HG02981 (cell line): ENCODE results near the gene IMMP2L.
"Not testable (repeated sequence)": the region's sequence is repeated elsewhere in the genome, so short reads cannot be mapped to it uniquely, and the experiment has no call there.

Experiments
- ATAC-seq: cut with Tn5 transposase; IDR thresholded peaks from one replicate; pipeline ENCODE4 v1.9.1; 2021; ENCODE audit warnings: mild to moderate bottlenecking, moderate library complexity; ENCODE audit not compliant: unreplicated experiment

The IMMP2L gene

GRCh38 chr7:110685899-110686298 lies 876.4 kb downstream of the IMMP2L start:
- ATAC-seq = no peak

- ATAC-seq = no peak
Observed at GRCh38 chr7:110681941-110682340, 880.4 kb downstream of the IMMP2L start.

GRCh38 chr7:110677405-110677804 lies 884.9 kb downstream of the IMMP2L start:
- ATAC-seq = no peak

DNA sequence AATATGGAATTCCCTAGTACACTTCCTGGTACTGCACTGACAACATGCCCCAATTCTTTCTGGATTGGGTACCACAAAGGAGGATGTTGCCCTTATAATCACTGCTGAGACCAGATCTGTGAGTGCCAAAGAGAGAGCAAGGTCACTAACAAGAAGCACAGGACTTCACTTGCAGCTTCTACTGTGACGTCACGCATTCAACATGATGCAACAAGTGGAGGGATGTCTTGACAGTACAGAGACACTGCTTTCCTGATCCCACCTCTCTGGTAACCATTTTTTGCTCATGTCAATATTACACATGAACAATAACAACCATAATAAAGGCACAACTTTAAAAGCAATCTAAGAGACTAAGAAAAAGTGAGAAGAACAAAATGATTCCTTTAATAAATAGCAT lies 885.5 kb downstream of the IMMP2L start:
- no peak for ATAC-seq

DNA sequence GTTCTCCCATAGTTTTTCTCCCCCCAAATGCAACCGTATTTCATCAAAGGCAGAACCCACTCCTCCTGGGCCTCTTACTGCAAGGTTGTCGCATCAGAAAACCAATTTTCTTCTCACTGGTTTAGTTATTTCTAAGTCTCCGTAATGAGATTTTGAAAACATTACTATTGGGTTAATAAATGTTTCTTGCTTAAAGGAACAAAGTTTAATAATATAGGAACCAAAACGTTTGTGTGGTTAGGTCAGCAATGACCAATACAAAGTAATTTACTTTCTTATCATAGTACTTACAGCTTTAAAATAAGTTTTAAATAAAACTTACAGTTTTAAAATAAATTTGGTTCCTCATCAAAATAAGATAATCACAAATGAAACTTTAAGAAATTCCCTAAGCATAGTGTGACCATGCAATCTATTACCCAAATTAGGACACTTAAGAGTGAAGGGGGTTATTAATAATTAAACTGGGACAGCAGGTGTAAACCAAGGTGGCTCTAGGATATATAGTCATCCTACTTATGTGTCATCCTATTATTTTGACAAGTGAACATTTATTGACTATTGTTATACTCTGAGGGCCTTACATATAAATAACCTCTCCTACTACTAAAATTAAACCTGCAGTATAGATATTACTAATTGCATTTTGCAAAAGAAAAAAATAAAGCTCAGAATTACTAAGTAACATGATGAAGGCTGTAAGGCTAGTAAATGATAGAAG lies 886.7 kb downstream of the IMMP2L start:
- ATAC-seq = peak; percentile 59

- ATAC-seq = no peak
Observed at GRCh38 chr7:110673148-110673547, 889.1 kb downstream of the IMMP2L start.

DNA sequence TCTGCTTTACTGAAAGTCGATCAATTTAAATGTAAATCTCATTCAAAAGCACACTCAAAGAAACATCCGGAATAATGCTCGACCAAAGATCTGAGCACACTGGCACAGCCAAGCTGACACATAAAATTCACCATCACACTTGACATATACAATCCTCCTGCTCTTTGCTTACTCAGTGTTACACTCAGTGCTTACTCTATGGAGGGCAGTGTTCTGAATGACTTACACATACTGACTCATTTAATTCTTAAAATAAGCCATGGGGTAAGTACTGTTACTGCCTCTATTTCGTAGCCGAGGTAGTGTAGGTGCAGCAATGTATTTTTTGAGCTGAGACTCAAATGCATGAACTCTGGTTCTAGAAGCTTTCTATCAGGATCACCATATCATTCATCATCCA lies 892.9 kb downstream of the IMMP2L start:
- ATAC-seq = no peak

DNA sequence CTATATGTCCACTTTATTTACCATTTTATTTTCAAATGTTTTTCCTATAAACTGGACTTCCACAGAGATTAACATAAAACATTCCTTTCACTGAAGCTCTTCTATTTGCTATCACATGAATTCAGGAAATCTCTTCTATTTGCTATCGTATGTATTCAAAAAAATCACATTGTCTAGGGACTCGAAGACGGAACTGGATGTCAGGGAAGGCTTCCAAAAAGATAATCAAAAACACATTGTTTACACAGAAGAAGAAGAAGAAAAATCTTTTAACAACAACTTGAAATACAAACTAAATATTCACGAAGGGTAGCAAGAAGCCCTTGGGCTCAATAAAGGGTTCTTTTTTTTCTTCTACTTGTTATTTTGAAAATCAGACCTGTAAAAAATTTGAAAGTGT lies 897.5 kb downstream of the IMMP2L start:
- ATAC-seq = no peak

DNA sequence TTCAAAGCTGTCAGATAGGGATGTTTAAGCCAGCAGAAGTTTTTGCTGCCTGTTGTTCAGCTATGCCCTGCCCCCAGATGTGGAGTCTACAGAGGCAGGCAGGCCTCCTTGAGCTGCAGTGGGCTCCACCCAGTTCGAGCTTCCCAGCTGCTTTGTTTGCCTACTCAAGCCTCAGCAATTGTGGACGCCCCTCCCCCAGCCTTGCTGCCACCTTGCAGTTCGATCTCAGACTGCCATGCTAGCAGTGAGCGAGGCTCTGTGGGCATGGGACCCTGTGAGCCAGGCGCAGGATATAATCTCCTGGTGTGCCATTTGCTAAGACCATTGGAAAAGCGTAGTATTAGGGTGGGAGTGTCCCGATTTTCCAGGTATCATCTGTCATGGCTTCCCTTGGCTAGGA lies 901.7 kb downstream of the IMMP2L start:
- not testable (repeated sequence) for ATAC-seq

DNA sequence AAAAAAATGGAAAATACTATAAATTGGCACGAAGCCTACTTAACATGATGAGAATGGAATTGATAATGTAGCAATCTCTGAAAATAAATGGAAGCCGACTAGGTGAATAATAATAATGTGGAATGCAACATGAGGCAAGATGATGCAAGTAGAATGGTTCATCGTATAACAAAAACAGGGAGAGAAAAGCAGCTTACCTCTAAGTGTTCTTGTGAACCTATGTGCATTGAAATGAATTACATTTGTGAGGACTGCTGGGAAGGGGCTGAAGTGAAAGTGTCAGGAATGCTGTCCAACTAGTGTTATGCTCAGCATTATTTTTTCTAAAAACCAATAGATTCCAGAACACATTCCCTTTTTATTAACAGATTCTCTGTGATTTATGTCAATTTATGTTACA lies 912.0 kb downstream of the IMMP2L start:
- ATAC-seq = no peak

GRCh38 chr7:110647266-110647665 lies 915.0 kb downstream of the IMMP2L start:
- ATAC-seq = no peak

- ATAC-seq = no peak
Observed at GRCh38 chr7:110646804-110647203, 915.5 kb downstream of the IMMP2L start.

DNA sequence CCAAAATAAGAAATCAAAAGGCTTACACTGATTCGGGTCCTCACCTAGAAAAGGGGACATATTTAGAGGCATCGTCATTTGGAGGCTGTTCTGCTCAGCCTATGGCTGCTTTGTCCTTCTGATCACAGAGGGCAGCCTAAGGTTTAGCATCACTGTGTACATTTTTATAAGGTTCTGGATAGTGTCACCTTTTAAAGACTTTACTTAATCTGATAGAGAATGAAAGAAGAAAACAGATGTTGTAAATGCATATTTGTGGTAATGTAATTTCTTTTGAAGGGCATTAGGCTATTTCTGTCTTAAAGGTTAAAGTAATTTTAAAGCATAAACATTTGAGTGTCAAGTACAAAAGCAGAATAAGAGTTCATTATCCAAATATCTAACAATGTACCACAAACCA lies 916.7 kb downstream of the IMMP2L start:
- no peak for ATAC-seq

DNA sequence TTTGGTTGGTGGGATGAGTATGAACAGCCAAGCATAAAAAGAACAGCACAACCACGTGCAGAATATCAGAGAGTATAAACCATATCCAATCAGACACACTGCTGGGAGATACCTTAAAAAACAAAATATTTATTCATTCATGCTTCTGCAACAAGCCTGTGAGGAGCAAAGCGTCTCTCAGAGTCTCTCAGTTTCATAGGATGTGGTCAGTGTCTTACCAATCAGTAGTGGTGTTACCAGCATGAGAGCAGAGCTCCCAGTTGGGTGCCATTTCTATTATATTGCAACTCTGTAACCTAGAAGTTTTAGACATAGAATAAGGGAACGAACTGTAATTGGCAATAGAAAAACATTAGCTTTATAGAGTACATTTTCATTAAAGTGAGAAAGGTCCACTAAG lies 917.2 kb downstream of the IMMP2L start:
- ATAC-seq = peak; percentile 77

DNA sequence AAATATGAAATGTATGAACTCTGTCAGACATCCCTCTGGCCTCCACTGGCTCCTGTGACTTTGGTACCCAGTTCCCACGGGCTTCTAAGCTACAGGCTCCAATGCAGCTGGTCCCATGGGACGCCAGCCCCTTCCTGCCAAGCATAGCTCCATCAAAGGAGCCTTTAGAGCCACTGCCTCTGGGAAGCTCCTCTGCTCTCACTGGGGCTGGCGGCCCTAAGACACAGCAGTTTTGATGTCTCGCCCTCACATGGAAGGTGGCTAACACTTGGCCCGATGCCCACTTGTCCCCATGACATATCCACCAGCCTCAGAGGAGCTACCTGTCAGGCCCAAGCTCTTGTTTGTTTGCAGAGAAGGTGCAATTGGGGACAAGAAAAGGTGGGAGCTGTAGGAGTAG lies 925.0 kb downstream of the IMMP2L start:
- no peak for ATAC-seq

DNA sequence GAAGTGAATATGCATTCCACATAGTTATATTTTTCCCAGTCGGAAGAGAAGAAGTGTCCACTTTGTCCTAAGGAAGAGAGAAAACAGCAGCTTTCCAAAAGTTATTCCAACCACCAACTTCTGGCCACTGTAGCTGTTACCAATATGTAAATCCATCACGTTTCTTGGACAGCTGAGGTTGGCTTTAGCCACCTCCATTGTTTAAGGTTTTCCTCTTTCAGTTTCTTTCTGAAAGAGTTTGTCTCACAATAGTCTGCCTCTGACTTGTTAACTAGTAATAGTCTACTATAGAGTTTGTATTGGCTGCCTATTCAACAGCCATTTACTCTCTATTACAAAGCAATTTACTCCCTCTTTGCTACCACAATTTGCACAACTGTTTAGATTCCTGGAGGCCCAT lies 929.0 kb downstream of the IMMP2L start:
- ATAC-seq = no peak

GRCh38 chr7:110626414-110626813 lies 935.9 kb downstream of the IMMP2L start:
- ATAC-seq = no peak

GRCh38 chr7:110625294-110625693 lies 937.0 kb downstream of the IMMP2L start:
- ATAC-seq = no peak

- no peak for ATAC-seq
Observed at GRCh38 chr7:110623436-110623835, 938.9 kb downstream of the IMMP2L start.

DNA sequence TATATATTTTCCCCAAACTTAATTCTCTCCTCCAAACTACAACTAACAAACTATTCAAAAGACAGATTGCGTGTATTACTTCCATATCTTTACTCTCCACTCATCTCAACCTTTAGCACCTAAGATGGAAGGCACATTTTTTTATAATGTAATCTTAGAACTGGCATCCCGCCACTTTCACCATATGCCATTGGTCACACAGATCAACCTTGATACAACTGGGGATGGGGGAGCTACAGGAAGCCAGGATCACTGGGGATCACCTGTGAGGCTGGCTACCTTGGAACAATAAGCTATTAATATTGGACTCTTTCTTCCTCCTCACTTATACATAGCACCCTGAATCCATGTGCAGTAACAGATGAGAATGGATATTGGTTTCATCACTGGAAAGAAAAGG lies 941.0 kb downstream of the IMMP2L start:
- no peak for ATAC-seq

- ATAC-seq = no peak
Observed at GRCh38 chr7:110620110-110620735, 942.1 kb downstream of the IMMP2L start.
